ENCODE results near the gene KRT73. TPM values are rescaled to one million over a fixed set of nuclear protein-coding genes. Genes with fewer than 3 reads are reported as not detected.

The KRT73 gene
- total and polyA plus RNA-seq, 9 of the 15 experiments (the other 6 are each of a cell fraction or from before 2014, with no cell fraction given): 0.09 to 0.18 (median 0.13) TPM; not detected in 5

GRCh38 chr12:52636592-52637258, 18.4 kb upstream of the KRT73 start:
- FAIRE-seq (no peak), ATAC-seq (peak; percentile 60), DNase-seq (ENCODE audit: extremely low read depth in 1 of 4, low spot score in 3 of 4) (peak in 1 of 4 experiments; percentile 38)
- no peaks in the 10 kb centered on the region for H3K9me1 ChIP-seq (ENCODE audit: control insufficient read depth, insufficient read depth, low read length)
- no peak overlapping the region for H3K4me3 ChIP-seq
- intact Hi-C loops (cut with micrococcal nuclease): no loop called here
- H3K27ac ChIP-seq (ENCODE audit: extremely low read depth, low read depth, low read length): no peak overlapping the region
- CTCF ChIA-PET (ENCODE audit: low intra/inter-chr PET ratio): no interaction called here
- H3K36me3 ChIP-seq (ENCODE audit: control insufficient read depth, insufficient read depth, low read length): no peaks in the 10 kb centered on the region
- in situ Hi-C loops (cut with MboI): no loop called here
- peaks cover 4 to 19% of the 10 kb centered on the region in 2 experiments; a peak in 4 of 5 replicates for H3K4me1 ChIP-seq (replicated peaks in 1 of 2; ENCODE audit: control insufficient read depth in 2 of 2, insufficient read depth in 2 of 2, low read length in 2 of 2)
- no peak overlapping the region for H3K4me2 ChIP-seq (ENCODE audit: insufficient read depth, low read length)
- H2AFZ ChIP-seq (ENCODE audit: low read depth, low read length): no peak overlapping the region
- 14% methylated on average over 5 of the region's 5 CpGs for WGBS (ENCODE audit: insufficient coverage, low coverage, missing lambda C conversion rate)
- BruUV-seq (replicated peaks): no TSS peak
- POLR2A ChIA-PET: interaction anchor here (0.8 to 1.0 kb wide), 3 partner anchors 11 to 24 kb away, joined by 3 read pairs; no protein-coding TSS in a partner anchor
- H3K9ac ChIP-seq (ENCODE audit: insufficient read depth in 1 of 2, low read depth in 2 of 2, low read length in 2 of 2): no peak overlapping the region
- no peaks in the 10 kb centered on the region for H3K9me3 ChIP-seq (replicated peaks; ENCODE audit: control insufficient read depth, insufficient read depth, low read depth, low read length)
- H3K79me2 ChIP-seq (ENCODE audit: control insufficient read depth, insufficient read depth, low read length): no peaks in the 10 kb centered on the region
- H4K20me1 ChIP-seq (replicated peaks; ENCODE audit: control insufficient read depth, insufficient read depth, low read length): no peaks in the 10 kb centered on the region
- no peaks in the 10 kb centered on the region for H3K27me3 ChIP-seq (ENCODE audit: control insufficient read depth in 2 of 2, insufficient read depth in 2 of 2, low read length in 2 of 2)
- TF ChIP-seq NCOA2 (IDR thresholded peaks at IDR 0.05; ENCODE audit: partially characterized antibody in 2 of 2) (no peak), SIN3A (IDR thresholded peaks at IDR 0.05; ENCODE audit: borderline replicate concordance in 2 of 2, control insufficient read depth in 1 of 2, low read depth in 2 of 2, low read length in 2 of 2) (no peak), VEZF1 (CRISPR knock-in tag; IDR thresholded peaks at IDR 0.05) (0 out of 2 replicates have a peak, but pooled peaks have one; percentile 15), ZZZ3 (IDR thresholded peaks at IDR 0.05) (no peak), ZNF3 (CRISPR knock-in tag; IDR thresholded peaks at IDR 0.05) (no peak), ZNF586 (CRISPR knock-in tag; conservative IDR thresholded peaks at IDR 0.05) (no peak), POLR2G (IDR thresholded peaks at IDR 0.05; ENCODE audit: low read depth, low read length) (no peak), C11orf30 (IDR thresholded peaks at IDR 0.05; ENCODE audit: low read depth) (0 out of 2 replicates have a peak, but pooled peaks have one; percentile 23), MEF2A (IDR thresholded peaks at IDR 0.05; ENCODE audit: control insufficient read depth, low read depth, low read length) (no peak), ZNF316 (IDR thresholded peaks at IDR 0.05) (peak; percentile 70), STAT6 (CRISPR knock-in tag; IDR thresholded peaks at IDR 0.05) (no peak), CTBP1 (IDR thresholded peaks at IDR 0.05; ENCODE audit: borderline replicate concordance) (no peak), HMBOX1 (IDR thresholded peaks at IDR 0.05) (peak; percentile 69), TAL1 (IDR thresholded peaks at IDR 0.05) (no peak), ZKSCAN3 (CRISPR knock-in tag; IDR thresholded peaks at IDR 0.05) (no peak), ATF3 (IDR thresholded peaks at IDR 0.05) (0 out of 2 replicates have a peak, but pooled peaks have one; percentile 16), ATF3 (CRISPR knock-in tag; conservative IDR thresholded peaks at IDR 0.05) (no peak)
